Activated naive CD8-positive, alpha-beta T cell treated with anti-CD3 and anti-CD28 coated beads for 36 hours (primary cell): ENCODE results near the gene COL4A5. TPM values are rescaled to one million over a fixed set of nuclear protein-coding genes. Genes with fewer than 3 reads are reported as not detected.
"Not testable (repeated sequence)": the region's sequence is repeated elsewhere in the genome, so short reads cannot be mapped to it uniquely, and the experiment has no call there.

Source experiments
- DNase-seq: peaks from one replicate; pipeline ENCODE4 v3.0.0; 2021
- H3K27ac Mint-ChIP-seq: one replicate; pipeline ENCODE4 v1.8.0; 2022; ENCODE audit warnings: mild to moderate bottlenecking, moderate library complexity, mixed read lengths
- H3K27me3 Mint-ChIP-seq: one replicate; pipeline ENCODE4 v1.8.0; 2022; ENCODE audit warnings: mild to moderate bottlenecking, mixed read lengths
- H3K36me3 Mint-ChIP-seq: one replicate; pipeline ENCODE4 v1.8.0; 2021; ENCODE audit warnings: mild to moderate bottlenecking, mixed read lengths
- H3K4me1 Mint-ChIP-seq: one replicate; pipeline ENCODE4 v1.8.0; 2021; ENCODE audit warnings: mixed read lengths
- H3K4me3 Mint-ChIP-seq: one replicate; pipeline ENCODE4 v1.8.0; 2022; ENCODE audit warnings: mild to moderate bottlenecking, moderate library complexity, mixed read lengths
- H3K9me3 Mint-ChIP-seq: one replicate; pipeline ENCODE4 v1.8.0; 2022; ENCODE audit warnings: mixed read lengths
- total RNA-seq, 2 experiments: library from RNA; stranded (reverse); gene quantifications; one replicate each; pipeline ENCODE4 v1.2.3, GENCODE V29; 2021

COL4A5 gene
- not detected for total RNA-seq

DNA sequence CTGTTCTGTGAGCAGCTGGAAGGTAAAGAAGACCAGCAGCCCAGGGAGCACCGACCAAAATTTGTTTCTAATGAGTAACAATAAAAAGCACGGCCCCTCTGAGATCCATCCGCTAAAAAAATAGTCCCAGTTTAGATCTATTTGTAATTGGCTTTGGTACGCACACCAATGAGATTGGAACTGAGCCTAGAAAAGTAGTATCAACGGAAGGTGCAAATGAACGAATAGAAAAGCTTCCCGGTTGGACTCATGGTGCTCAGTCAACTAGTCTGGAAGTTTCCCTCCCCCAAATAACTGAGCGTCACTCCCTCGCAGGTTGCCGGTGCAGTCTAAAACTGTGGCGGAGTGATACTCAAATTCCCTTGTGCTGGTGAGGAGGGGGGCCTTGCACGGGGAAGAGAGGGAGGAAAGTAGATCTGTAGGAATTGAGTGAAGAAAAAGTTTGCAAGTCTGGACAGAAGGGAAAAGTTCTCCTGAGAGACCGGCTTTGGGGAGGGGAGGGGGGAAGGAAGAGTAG, at the start of gene COL4A5:
TSS of gene COL4A5 (plus strand) at position 413 of the 517 bp plus-strand sequence. CDS start 288 bp downstream, outside the sequence.
- no peak for DNase-seq
- Mint-ChIP-seq H3K27ac (no peak within 1 kb of the TSS), H3K4me3 (peak within 1 kb of the TSS; percentile 50), H3K27me3 (peaks cover 38% of the 10 kb centered on the region), H3K4me1 (peaks cover 4% of the 10 kb centered on the region), H3K36me3 (no peaks in the 10 kb centered on the region), H3K9me3 (no peaks in the 10 kb centered on the region)

DNA sequence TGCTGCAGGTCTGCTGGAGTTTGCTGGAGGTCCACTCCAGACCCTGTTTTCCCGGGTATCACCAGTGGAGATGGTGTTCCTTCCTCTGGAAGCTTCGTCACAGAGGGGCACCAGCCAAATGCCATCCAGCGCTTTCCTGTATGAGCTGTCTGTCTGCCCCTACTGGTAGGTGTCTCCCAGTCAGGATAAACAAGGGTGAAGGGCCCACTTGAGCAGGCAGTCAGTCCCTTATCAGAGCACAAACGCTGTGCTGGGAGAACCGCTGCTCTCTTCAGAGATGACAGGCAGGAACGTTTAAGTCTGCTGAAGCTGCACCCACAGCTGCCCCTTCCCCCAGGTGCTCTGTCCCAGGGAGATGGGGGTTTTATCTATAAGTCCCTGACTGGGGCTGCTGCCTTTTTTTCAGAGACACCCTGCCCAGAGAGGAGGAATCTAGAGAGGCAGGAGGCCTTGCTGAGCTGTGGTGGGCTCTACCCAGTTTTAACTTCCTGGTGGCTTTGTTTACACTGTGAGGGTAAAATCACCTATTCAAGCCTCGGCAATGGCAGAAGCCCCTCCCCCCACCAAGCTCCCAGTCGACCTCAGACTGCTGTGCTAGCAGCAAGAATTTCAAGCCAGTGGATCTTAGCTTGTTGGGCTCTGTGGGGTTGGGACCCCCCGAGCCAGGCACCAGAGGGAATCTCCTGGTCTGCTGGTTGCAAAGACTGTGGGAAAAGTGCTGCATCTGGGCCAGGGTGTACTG, 48.5 kb upstream of the COL4A5 start:
- H3K9me3 Mint-ChIP-seq, H3K27ac Mint-ChIP-seq, H3K36me3 Mint-ChIP-seq, H3K4me3 Mint-ChIP-seq, DNase-seq, H3K27me3 Mint-ChIP-seq, H3K4me1 Mint-ChIP-seq: not testable (repeated sequence)

DNA sequence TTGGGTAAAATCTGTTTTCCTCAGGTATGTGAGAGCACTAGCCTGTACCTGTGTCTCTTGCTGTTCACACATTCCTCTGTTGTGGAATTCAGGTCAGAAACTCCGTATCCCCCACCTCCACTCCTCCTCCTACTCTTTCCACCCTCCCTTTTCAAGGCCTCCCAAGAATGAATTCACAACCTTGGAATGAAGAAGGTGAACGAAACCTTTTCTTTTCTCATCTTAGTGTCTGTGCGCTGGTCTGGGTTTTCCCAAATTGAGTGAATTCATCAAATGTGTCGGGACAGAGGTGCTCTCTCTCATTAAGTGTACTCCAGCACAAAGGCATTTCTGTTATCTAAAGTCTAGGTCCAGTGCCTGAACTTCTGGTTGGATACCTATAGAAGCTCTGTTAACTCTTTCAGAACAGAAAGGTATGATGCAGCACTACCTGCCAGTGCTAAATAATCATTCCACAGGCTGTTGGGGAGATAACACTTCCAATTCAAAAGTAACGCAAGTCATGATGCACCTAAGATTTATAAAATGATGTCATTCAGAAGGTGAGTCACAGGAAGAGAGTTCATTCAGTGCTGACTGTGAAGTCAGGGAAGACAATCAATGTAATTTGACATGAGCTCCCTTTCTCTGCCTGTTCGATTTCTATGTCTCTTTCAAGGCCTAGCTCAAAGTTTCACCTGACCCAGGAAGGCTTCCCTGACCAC, 43.3 kb upstream of the COL4A5 start:
- no peak overlapping the region for H3K4me3 Mint-ChIP-seq
- no peaks in the 10 kb centered on the region for H3K36me3 Mint-ChIP-seq
- no peaks in the 10 kb centered on the region for H3K4me1 Mint-ChIP-seq
- DNase-seq = no peak
- no peaks in the 10 kb centered on the region for H3K9me3 Mint-ChIP-seq
- H3K27ac Mint-ChIP-seq = no peak overlapping the region
- no peaks in the 10 kb centered on the region for H3K27me3 Mint-ChIP-seq

DNA sequence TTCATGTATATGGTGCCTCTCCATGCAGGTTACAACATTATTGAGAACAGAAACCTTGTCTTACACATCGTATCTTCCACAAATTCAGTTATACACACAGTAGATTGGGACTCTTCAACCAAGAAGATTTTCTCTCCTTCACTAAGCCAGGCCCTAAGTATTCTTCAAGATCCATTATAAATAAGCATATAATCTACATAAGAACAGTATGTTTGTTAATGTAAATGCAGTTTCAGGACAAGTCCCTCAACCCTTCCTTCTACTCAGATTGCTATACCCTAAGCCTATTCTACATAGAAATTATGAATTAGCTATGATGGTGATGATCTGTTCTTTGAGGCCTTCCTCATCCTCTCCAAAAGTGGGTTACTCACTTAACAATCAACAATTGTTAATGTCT, 42.7 kb upstream of the COL4A5 start:
- Mint-ChIP-seq H3K36me3 (no peaks in the 10 kb centered on the region), H3K9me3 (no peaks in the 10 kb centered on the region), H3K4me3 (no peak overlapping the region), H3K27ac (no peak overlapping the region), H3K4me1 (no peaks in the 10 kb centered on the region), H3K27me3 (no peaks in the 10 kb centered on the region)
- DNase-seq = no peak

DNA sequence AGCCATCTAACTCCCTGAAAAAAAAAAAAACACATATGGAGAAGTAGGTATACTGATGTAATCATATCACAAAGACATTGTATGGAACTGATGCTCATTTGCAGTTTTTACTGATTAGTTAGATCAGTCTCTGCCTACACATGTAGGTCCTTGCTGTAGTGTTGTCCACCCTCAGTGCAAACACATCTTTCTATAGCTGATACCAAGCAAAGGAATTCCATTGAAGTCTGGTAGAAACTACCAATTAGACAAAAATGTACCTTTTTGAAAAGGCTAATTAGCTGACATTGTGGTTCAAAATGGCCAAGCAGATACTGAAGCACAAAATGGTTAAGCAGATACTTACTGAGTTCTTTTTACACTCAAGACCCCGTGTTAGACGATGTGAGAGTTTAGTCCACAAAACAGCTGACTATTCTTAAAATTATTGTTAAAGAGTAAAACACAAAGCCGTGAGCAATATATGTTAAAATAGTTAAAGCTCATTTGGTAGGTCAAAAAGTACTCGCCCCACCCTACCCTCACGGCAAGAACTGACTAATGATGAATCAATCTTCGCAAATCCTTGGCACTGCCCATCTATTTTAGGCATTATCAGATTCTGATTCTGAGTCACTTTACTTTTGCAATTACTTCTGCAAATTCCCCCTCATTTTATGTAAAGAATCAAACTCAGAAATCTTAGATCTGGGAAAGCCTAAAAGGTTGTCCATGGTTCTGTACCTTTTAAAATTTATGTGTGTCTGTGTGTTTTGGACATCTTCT, 41.8 kb upstream of the COL4A5 start:
- no peaks in the 10 kb centered on the region for H3K4me1 Mint-ChIP-seq
- DNase-seq = no peak
- no peak overlapping the region for H3K27ac Mint-ChIP-seq
- no peaks in the 10 kb centered on the region for H3K9me3 Mint-ChIP-seq
- H3K4me3 Mint-ChIP-seq = no peak overlapping the region
- H3K36me3 Mint-ChIP-seq = no peaks in the 10 kb centered on the region
- no peaks in the 10 kb centered on the region for H3K27me3 Mint-ChIP-seq

DNA sequence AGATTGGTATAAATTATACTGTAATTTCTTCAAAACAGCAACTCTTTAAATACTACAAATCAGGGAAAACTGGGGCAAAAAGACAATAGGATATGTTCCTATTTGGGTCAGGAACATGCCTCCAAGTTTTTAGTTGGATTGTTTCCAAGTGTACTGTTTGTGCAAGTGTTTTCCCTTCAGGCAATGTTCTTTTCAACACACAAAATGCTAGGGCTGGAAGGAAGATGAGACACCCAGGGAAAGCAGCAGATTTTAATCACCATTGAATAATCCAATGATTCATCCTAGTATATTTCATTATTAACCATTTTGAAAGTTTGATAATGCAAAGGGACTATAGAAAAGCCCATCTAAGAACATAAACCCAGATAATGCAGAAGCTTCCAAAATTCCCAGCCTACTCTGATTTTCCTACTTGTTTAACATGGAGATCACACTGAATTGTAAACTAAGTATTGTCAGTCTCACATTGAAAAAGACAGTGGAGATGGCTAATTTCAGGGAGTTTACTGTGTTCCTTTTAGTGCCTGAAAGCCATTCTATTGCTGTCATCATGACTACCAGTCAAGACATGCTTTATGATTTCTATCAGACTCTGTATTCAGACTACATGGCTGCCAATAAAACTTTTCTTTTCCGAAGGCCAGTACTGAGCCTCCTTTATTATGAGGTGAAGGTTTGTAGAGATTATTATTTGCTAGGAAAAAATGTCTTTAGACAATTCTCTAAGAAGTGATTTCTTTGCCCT, 40.0 kb upstream of the COL4A5 start:
- Mint-ChIP-seq H3K4me1 (no peaks in the 10 kb centered on the region), H3K27me3 (no peaks in the 10 kb centered on the region), H3K4me3 (no peak overlapping the region), H3K9me3 (no peaks in the 10 kb centered on the region), H3K27ac (no peak overlapping the region), H3K36me3 (no peaks in the 10 kb centered on the region)
- DNase-seq = no peak

DNA sequence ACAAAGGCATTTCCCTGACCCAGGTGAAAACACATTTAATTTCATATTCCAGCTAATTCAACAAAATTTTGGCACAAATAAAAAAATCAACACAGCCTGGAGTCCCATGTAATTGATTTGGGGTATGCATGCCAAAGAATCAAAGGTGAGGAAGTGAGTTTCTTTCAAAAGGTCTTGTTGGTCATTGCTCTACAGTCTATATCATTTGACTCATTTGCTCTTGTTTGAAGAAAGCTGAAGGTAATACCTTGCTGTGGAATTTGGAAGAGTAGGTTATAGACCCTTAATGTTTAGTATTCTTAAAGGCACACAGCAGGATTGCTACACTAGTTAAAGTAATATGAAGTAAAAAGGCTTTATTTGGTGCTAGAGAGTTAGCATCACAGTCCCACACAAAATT, 26.9 kb upstream of the COL4A5 start:
- Mint-ChIP-seq H3K27ac (no peak overlapping the region), H3K4me1 (no peaks in the 10 kb centered on the region), H3K9me3 (no peaks in the 10 kb centered on the region), H3K27me3 (no peaks in the 10 kb centered on the region), H3K4me3 (no peak overlapping the region), H3K36me3 (no peaks in the 10 kb centered on the region)
- no peak for DNase-seq

DNA sequence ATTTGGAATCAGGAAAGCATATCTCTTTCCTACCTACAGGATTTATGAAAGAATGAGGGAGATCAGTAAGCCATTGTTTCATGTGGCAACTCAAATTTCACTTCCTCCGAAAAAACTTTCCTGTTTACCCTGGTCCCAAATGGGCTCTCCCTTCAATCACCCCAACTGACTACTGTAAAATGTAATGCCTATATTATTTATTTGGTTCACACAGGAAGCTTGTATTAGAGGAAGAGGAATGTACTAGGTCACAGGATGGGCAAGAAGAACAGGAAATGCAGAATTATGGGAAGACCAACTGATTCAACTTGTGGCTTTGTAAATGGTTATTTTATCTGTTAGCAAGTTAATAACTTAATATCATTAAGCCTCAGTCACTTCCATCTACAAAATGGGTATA, 24.5 kb upstream of the COL4A5 start:
- no peaks in the 10 kb centered on the region for H3K27me3 Mint-ChIP-seq
- no peak for DNase-seq
- H3K4me3 Mint-ChIP-seq = no peak overlapping the region
- H3K4me1 Mint-ChIP-seq = no peaks in the 10 kb centered on the region
- no peaks in the 10 kb centered on the region for H3K36me3 Mint-ChIP-seq
- no peak overlapping the region for H3K27ac Mint-ChIP-seq
- H3K9me3 Mint-ChIP-seq = no peaks in the 10 kb centered on the region

DNA sequence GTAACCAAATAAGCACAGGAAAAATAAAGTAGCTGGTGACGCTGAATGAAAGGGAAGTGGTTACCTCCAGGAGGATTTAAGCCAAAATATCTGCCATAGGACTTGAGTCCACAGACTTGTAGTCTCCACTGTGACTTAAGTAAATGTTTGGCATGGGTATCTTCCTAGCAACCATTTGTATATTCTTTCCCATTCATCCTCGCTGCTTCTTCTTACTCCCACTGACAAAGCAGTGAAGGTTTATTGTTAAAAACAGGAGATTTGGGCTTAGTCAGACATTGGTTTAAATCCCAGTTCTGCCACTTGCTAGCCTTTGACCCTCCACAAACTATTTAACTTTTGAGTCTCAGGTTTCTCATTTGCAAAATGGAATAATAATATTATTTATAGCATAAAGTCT, 23.7 kb upstream of the COL4A5 start:
- Mint-ChIP-seq H3K36me3 (no peaks in the 10 kb centered on the region), H3K27me3 (no peaks in the 10 kb centered on the region), H3K27ac (no peak overlapping the region), H3K4me1 (no peaks in the 10 kb centered on the region), H3K4me3 (no peak overlapping the region), H3K9me3 (no peaks in the 10 kb centered on the region)
- DNase-seq = no peak

DNA sequence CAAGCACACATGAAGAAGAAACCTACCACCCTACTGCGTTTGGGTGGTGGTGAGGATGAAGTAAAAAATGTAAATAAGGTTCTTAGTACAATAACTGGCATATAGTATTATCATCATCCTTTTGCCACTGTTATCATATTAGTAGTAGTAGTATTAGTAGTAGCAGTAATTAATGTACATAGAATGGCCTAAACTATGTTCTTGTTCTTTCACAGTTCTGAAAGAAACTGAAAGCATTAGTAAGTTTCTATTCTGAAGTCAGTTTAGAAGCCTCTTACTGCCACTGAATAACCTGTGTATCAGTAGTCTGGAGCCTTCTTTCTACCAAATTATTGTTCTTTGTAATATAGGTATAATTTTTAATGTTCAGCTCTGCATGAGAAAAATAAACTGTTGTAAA, 22.4 kb upstream of the COL4A5 start:
- Mint-ChIP-seq H3K4me3 (no peak overlapping the region), H3K9me3 (no peaks in the 10 kb centered on the region), H3K27ac (no peak overlapping the region), H3K4me1 (no peaks in the 10 kb centered on the region), H3K36me3 (no peaks in the 10 kb centered on the region), H3K27me3 (no peaks in the 10 kb centered on the region)
- no peak for DNase-seq

DNA sequence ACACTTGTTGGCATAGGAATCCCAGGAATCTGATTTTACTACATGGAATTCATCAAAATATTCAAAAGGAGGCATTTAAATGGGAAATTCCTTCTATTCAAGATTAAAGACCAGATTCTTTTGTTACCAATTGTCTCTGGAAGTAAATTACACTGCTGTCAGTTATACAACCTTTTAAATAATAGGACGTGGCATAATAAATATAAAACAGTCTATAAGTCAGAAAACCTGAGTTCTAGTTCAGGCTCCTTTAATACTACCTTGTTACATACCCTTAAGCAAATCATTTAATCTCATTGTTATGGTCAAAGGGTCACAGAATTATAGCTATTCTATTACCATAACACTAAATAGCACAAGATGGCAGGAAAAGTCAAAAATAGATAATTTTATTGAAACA, 20.2 kb upstream of the COL4A5 start:
- Mint-ChIP-seq H3K27me3 (no peaks in the 10 kb centered on the region), H3K9me3 (no peaks in the 10 kb centered on the region), H3K4me1 (no peaks in the 10 kb centered on the region), H3K36me3 (no peaks in the 10 kb centered on the region), H3K4me3 (no peak overlapping the region), H3K27ac (no peak overlapping the region)
- no peak for DNase-seq

DNA sequence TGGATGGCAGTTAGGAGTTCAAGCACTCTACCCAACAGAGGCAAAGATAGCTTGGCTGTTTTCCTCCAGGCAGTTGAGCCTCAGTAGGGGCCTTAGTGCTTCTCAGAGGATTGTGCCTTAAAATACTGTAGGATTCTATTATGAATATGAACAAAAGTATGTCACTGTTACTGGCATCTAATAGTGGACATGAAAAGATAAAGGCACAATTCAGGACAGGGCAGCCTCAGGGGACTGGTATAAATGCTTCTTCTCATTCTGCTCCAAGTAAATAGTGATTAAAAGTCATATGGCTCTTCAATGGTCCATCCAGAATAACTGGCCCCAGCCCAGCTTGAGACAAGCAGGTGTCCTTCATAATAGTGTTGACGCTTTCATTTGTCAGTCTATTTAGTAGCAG, 19.2 kb upstream of the COL4A5 start:
- Mint-ChIP-seq H3K27me3 (no peaks in the 10 kb centered on the region), H3K4me3 (no peak overlapping the region), H3K4me1 (no peaks in the 10 kb centered on the region), H3K27ac (no peak overlapping the region), H3K9me3 (no peaks in the 10 kb centered on the region), H3K36me3 (no peaks in the 10 kb centered on the region)
- no peak for DNase-seq

DNA sequence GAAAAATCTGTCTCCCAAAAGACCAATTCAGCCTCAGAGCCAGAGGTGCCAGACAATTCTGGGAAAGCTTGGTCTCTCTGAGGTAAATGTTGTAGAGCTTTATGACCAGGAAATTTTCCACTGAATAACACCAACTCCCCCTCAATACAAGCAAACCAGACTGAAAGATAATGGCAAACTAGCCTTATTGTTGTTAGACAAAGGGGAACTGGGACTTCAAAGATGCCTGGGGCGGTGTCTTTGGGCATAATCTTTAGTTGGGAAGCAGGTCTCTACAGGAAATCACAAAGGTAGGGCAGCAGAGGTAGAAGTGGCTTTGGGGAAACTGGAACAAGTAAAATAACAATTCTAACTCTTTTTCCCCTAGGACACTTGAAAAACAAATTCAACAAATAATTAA, 13.4 kb upstream of the COL4A5 start:
- no peak for DNase-seq
- no peak overlapping the region for H3K4me3 Mint-ChIP-seq
- H3K4me1 Mint-ChIP-seq = no peaks in the 10 kb centered on the region
- no peaks in the 10 kb centered on the region for H3K27me3 Mint-ChIP-seq
- H3K27ac Mint-ChIP-seq = no peak overlapping the region
- H3K36me3 Mint-ChIP-seq = no peaks in the 10 kb centered on the region
- H3K9me3 Mint-ChIP-seq = no peaks in the 10 kb centered on the region

DNA sequence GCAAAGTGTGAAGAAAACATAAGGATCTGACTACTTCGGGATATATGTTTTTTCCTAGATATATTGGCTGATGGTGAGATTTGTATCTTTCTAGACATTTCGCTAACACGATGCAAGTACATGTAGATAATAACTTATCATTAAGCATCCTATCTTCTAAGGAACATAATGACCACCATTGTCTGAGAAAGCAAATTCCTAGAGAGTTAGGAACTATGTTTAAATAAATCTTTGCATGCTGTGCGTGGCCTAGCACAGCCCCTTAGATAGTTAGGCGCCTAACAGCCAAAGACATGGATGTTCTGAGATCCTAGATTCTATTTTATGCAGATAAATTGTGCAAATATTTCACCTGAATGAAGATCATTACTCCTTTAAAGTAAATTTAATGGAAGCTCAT, 4.4 kb upstream of the COL4A5 start:
- no peak overlapping the region for H3K27ac Mint-ChIP-seq
- H3K36me3 Mint-ChIP-seq = no peaks in the 10 kb centered on the region
- peaks cover 4% of the 10 kb centered on the region for H3K4me1 Mint-ChIP-seq
- H3K4me3 Mint-ChIP-seq = no peak overlapping the region
- no peak for DNase-seq
- no peaks in the 10 kb centered on the region for H3K9me3 Mint-ChIP-seq
- H3K27me3 Mint-ChIP-seq = peaks cover 26% of the 10 kb centered on the region
